Measurements from ENCODE around the gene PIK3R5.
"Not testable (repeated sequence)": the region's sequence is repeated elsewhere in the genome, so short reads cannot be mapped to it uniquely, and the experiment has no call there.

PIK3R5 gene

DNA sequence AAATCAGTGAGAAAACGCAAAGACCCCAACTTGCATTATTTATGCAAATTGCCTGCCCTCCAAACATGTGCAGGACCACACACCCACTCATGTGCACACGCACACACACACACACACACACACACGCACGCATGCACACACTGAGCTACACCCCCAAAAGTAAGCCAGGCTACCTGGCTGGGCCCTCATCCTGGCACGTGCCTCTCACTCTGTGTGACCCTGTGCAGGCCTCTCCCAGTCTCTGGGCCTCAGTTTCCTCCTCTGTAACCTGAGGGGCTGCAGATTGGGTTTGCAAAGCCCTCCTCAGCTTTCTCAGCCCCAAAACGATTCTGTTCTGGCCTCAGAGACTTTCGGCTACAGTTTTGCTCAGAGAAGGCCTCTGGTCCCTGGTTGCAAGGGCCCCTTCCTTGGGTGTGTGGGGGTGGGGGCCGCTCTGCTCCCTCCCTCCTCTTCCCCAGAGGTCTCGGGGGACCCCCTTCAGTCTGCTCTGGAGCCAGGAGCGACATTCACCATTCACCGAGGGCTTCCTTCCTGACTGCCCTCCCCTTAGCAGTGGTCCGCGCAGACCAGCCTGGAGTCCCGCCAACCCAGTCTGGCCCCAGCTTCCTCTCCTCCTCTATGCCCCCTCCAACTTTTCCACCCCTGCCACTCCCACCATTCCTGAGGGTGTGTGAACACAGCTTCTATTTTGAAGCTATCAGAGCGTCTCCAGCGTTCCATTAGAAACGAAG is 92.6 kb downstream of the PIK3R5 start:
- no peak for DNase-seq

DNA sequence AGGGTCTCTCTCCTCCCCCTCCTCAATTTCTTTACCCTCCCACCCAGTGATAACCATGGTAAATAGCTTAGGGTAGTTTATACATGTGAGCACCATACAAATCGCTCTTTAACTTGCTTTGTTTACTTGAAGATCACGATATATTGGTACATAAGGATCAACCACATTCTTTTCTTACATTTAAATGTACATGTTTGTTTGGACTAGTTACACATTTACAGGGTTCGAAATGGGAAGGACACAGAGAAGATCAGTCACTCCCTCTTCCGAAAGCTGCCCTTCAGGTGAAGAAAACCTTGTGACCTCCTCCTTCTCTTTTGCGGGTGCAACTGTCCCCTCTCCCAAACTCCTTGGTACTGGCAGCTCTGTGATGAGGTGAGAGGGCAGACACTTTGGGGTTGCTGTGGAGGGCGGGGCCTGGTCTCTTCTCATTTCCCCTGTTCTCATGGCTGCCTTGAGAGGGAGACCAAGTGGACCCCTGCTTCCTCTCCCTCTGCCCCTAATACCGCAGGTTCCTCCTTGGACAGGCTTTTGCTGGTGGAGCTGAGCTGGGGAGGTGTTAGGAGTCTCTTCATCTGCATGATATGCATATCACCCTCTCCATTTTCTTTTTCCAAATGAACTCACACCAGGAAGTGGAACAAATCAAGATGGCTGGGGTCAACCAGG is 93.3 kb downstream of the PIK3R5 start:
- DNase-seq = no peak

DNA sequence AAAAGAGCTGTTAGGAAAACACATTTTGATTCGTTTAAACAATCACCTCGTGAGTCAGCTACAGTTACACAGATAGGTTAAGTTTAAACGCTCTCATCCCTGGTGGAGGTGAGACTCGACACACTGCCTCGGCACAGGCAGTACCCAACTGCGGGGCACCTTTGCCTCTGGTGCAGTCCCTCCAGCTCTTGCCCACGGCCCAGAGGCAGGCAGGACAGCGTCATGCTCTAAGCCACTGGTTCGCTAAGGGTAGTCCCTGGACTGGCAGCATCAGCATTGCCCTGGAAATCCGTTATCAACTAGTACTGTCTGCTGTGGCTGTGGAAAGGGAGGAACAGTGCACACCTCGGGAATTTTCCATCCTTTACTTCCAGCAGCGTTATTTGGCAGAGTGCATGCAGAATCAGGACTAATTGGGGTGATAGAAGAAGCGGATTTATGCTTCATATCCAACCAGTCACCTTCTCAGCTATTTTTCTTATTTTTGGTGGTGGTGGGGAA is 94.4 kb downstream of the PIK3R5 start:
- DNase-seq = no peak

DNA sequence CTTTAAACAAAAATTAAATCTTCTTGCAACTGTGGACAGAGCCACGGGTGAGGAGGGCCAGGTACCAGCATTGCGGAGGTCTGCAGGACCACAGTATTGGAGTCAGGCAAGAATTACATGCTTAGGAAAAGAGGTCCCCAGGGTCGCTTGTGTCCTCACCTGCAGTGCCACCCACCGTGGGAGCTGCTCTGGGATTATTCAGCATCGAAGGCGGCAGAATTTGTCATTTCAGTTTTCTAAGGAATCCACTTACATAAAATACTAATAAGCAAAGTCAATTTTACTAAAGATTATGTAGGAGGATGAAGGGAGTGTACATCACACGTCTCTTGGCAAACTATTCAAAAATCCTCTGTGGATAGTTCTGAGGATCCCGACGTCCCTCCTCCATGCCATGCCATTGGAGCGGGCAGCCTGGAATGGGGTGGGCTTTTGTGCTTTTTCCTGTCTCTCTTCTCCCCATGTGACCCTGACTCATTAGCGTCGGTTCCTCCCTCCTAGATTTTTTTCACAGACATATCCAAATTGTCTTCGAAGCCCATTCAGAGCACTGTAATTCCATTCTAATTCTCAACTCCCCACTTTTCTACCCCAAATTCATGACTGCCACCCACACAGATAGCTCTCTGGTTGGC is 95.0 kb downstream of the PIK3R5 start:
- no peak for DNase-seq

DNA sequence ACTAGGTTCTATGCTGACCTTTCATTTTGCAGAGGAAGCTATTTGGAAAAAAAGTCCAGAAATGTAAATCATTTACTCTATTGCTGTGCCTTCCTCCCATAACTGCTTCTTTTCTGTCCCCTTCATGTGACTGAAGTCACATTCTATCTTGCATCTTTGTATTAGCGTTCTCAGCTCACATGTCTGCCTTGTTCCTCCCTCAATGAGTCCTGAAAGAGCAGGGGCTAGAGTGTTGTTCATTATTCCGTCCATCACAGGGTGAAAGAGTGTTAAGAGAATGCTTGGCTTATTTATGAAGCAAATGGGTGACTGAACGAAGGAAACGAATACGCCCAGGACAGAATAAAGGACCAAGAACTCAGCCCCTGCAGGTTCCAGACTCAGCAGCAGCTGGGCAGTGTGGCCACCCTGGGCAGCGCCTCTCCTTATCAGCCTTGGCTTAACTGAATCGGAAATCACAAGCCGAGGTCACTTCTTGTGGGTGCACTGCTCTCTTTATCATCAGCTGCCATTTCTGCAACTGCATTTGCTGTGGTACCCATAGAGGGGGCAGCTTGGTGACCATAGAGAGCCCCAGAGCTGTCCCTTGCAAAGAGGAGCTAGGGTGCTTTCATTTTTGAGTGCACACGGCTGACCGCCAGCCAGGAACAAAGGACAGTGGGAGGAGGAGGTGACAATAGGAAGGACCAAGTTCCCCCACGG is 96.2 kb downstream of the PIK3R5 start:
- no peak for DNase-seq

DNA sequence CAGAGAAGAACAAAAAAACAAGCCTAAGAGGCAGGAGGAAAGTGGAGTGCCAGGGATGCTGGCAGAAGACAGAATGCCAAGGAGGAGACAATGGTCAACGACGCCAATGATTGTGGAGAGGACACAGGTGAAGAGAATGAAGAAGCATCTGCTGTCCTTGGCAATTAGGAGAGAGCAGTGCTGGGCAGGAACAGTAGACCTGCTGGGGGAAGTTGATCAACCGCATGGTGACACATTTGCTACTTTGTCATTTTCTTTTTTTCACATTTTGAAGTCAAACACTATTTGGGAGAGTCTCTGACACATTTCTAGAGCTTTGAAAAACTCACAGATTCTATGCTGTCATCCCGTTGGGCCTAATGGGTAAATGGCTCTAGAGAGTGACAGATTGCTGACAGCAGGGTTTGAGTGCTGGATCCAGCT is 97.0 kb downstream of the PIK3R5 start:
- DNase-seq = no peak

DNA sequence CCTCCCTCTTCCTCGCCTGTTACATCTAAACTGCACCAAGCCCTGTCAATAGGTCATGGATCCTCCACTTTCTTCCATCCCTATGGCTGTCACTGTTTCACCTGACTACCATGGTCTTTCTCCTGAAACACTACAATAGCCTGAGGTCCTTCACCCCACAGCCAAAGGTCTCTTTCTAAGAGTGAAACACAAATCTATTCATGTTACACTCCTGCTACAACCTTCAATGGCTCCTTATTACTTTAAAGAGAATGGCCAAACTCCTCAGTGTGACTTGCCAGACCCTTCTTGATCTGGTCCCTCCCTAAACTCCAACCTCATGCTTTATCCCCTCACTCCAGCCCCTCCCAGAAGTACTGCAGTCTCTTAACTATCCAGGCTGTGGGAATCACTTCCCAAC is 97.4 kb downstream of the PIK3R5 start:
- DNase-seq = no peak

DNA sequence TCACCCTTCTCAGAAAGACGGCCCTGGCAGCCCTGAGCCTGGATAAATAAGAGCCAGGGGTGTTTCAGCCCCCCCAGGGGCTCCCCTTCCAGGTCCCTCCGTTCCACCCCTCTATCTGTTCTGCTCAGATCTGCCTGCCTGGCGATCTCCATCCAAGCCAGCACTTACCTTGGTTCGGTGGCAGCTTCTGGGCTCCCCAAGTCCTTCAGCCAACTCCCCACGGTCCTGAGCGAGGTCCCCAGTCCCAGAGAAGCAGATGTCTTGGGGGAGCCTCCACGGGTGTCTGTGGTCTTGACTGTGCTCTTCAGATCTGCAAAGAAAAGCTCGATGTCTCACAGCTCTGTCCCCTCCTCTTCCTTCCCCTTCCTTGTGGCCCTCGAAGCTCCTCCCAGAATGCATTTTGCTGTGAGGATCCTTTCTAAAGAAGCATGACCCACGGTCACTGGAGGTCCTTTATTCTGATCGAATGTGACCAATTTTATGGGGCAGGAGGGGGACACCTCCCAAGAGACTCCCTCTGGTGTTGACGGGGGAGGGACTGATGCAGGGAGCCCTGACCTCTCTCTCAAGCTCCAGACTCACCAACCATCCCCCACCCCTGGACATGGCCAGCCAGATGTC is 98.0 kb downstream of the PIK3R5 start, which contains the start of gene PIK3R6:
Gene PIK3R6, minus strand, starts transcription at position 314 of the 621 bp plus-strand sequence. CDS start 17,880 bp downstream, outside the sequence.
- no peak for DNase-seq

DNA sequence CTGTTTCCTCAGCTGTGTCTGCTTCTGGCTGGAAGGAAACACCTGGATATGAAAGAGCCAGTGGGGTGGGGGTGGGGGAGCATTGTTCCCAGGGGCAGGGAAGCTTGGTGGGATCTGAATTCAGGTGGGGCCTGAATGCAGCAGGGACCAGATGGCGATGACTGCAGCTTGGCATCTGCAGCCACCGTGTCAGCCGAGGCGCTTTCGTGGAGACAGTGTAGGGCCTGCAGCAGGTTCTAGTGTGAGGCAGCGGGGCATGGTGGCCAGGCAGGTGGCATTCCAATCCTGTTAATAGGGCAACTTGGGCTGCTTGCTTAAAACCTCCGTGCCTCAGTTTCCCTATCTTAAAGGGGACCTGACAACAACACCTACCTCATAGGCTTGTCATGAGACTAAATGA is 99.7 kb downstream of the PIK3R5 start:
- no peak for DNase-seq

DNA sequence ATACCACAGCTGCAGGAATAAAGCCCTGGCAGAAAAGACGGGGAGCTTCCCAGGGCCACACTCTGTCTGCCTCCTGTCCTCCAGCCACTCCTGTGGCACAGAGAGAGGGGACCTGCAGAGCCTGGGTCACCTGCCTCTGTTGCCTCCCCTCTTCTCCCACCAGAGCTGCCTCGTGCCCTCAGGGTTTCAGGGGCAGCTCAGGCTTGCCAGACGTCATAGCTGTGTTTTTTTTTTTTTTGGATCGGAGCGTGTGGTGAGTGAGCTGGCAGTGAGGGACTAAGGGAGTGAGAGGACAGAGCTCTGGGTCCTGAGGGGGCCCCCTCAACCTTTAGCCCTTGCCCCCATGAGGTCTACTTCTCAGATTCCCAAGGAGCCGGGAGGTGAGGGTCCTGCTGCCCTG is 100.1 kb downstream of the PIK3R5 start:
- no peak for DNase-seq

DNA sequence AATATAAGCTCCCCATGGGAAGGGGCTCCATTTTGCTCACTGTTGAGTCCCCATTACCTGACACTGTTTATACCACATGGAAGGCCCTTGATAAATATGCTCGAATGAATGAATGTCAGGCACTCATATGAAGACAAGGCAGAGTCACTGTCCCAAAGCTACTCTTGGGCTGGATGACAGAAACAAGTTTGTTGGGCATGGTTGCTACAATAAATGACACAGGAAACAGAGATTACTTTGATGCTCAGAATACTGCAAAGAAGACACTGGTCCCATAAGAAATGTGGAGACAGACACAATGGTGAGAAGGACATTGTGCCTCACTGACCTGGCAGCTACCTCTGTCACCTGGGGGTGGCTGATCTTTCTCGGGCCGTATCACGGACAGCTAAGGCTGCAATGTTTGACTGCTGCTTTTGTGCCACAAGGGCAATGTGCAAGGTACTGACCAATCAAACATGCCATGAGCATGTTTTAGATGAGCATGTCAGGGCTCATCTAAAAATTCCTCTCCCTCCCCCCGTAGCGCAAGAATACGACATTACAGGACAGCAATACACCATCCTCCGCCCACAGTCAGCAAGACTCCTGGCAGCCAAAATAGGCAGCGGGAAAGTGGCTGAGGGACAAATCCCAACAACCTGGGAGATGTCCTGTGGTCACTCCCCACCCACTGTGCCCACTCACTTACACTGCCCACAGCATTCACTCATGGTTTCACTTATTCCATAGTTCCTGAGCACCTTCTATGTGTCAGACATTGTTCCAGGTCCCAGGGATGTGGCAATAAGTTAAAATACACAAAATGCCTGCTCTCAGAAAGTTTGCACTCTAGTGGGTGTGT is 103.1 kb downstream of the PIK3R5 start:
- DNase-seq = no peak

DNA sequence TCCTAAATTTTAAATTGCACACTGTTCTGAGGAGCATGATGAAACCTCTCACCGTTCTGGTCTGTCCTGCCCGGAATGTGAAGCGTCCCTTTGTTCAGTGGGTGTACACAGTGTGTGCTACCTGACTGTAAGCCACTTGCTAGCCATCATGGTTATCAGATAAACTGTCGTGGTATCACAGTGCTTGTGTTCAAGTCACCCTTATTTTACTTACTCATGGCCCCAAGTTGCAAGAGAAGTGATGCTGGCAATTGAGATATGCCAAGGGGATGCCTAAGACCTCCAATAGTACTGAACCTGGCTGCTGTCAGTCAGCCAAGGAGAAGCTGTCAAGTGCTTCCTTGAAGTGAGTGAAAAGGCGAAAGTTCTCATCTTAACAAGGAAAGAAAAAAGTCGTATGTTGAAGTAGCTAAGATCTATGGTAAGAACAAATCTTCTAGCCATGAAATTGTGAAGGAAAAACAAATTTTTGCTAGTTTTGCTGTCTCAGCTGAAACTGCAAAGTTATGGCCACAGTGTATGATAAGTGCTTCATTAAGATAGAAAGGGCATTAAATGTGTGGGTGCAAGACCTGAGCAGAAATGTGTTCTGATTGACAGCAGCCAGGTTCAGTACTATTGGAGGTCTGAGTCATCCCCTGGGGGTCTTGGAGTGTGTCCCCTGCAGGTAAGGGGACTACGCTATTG is 103.9 kb downstream of the PIK3R5 start:
- no peak for DNase-seq

DNA sequence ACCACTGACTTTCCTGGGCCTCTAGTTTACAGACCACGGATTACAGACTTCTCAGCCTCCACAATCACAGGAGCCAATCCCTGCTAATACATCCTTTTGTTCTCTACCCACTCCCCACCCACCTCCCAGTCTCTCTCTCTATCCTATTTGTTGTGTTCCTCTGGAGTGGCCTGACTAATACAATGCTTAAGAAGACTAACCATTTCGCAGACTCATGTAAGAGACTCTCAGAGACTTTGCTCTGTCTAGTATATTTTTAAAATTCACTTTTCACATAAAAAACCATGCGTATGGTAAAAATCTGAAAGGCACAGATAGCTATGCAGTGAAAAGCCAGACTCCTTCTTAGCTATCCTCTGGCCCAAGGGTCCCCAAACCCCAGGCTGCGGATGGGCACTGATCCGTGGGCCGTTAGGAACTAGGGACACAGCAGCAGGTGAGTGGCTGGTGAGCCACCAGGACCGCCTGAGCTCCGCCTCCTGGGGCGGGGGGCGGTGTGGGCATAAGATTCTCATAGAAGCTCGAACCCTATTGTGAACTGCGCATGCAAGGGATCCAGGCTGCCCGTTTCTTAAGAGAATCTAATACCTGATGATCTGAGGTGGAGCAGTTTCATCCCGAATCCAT is 105.6 kb downstream of the PIK3R5 start:
- no peak for DNase-seq

DNA sequence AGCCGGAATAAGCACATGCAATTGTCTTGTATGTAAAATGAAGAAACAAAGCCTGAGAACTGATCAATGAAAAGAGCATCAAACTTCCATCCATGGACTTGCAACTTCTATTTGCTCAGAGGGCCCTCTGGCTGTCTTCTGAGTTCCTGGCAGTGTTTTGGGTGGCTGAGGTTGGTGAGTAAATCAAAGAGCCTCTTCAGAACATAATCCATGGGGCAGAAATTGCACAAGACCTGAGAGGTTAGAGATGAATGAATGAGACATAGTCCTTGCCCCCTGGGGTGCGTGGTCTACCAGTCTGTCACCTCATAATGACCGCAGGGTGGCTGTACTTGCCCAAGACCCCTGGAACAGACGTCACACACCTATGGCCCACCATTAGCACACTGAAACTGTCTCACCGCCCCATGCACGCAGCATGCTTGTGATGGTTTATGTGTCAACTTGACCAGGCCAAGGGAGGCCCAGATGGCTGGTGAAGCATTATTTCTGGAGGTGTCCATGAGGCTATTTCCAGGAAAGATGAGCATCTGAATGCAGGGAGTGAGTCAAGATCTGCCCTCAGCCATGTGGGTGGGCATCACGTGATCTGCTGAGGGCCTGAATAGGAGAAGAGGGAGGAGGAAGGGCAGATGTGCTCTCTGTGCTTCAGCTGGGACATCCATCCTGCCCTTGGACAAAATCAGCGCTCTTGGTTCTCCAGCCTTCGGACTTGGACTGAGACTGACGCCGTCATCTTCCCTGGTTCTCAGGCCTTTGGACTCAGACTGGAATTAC is 106.3 kb downstream of the PIK3R5 start:
- DNase-seq = no peak

DNA sequence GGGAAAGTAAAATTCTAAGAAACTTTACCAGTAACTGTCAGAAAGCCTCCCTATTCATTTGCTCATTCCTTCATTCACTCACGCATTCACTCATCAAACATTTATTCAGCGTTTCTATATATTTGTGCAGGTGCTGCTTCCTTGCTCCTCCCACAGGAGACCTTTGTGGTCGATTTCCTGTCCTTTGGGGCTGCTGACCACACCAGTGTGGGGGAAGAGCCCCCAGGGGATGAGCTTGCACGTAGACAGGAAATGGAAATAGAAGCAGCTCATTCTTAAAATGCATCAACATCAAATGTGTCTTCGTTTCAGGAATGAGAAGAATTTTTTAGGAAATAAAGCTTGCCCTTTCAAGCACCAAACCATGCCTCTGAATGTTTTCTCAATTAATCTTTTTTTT is 107.6 kb downstream of the PIK3R5 start:
- peak; percentile 62 for DNase-seq

DNA sequence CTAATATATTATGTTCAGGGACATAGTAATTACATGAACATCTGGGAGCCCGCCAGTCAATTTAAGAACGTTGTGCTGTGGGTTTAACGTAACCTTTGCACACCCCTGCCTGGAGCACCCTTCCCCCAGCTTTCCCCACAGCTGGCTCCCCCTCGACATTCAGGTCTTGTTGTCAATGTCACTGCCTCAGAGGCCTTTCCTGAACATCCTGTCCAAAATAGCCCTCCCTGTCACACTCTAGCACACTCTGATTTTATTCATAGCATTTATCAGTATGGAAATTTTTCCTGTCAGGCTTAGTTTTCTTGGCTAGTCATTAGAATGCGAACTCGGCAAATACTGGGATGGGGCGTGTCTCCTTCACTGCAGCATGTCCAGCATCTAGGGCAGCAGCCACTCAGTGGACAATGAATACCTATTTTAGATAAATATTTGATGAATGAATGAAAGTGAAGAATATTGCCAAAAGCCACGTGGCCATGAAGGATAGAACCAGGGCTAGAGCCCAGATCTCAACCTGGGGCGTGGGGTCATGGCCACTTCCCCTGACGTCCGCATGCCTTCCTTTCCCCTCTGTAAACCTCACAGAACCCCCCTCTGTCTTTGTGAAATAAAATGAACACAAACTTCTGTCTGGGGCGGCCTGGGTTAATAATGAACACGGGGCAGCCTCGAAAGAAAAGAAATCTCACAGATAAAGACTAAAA is 108.5 kb downstream of the PIK3R5 start:
- no peak for DNase-seq

DNA sequence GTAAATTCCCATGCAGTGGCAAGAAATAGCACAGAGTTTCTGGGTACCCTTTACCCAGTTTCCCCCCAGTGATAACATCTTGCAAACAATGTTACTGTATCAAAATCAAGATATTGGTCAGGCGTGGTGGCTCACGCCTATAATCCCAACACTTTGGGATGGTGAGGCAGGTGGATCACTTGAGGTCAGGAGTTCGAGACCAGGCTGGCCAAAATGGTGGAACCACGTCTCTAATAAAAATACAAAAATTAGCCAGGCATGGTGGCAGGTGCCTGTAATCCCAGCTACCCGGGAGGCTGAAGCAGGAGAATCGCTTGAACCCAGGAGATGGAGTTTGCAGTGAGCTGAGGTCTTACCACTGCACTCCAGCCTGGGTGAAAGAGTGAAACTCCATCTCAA is 109.3 kb downstream of the PIK3R5 start:
- not testable (repeated sequence) for DNase-seq

DNA sequence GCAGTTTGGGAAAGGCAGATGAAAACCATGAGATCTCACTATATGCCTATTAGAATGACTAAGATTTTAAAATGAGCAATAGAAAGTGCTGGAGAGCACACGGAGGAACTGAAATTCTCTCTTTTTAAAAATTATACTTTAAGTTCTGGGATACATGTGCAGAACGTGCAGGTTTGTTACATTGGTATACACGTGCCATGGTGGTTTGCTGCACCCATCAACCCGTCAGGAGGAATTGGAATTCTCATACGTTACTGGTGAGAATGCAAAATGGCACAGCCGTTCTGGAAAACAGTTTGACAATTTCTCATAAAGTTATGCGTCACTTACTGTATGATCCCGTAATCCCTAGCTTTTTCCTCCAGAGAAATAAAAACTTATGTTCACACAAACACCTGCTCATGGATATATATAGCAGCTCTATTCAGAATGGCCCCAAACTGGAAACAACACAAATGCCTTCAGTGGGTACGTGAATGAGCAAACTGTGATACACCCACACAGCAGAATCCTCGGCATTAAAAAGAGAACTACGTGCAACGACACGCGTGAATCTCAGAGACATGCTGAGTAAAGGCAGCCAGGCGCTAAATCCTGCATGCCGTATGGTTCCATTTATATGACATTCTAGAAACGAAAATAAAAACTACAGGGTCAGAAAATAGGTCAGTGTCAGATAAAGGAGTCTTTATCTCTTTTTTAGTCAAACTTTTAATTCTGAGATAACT is 109.9 kb downstream of the PIK3R5 start:
- DNase-seq = no peak
